Measurements from ENCODE around the gene STAG1.

STAG1 gene

DNA sequence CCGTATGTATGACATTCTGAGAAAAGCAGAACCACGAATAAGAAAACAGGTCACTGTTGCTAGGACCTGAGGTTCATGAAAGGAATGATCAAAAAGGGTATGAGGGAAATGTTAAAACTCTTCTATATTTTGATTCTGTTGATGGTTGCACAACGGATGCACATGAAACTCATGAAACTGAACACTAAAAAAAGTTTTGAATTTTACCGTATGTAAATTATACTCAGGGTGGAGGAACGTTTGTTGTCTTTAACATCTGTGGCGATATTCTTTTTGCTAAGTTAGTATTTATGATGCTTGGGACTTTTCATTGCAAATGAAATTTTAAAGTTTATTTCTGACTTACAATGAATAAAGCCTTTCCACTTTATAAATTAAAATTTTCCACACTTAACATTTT lies 55.4 kb downstream of the STAG1 start (continued):
- no peak for TF ChIP-seq ZNF707 (tag by site-specific recombination; IDR thresholded peaks at IDR 0.05)
- TF ChIP-seq, protein P1, sequence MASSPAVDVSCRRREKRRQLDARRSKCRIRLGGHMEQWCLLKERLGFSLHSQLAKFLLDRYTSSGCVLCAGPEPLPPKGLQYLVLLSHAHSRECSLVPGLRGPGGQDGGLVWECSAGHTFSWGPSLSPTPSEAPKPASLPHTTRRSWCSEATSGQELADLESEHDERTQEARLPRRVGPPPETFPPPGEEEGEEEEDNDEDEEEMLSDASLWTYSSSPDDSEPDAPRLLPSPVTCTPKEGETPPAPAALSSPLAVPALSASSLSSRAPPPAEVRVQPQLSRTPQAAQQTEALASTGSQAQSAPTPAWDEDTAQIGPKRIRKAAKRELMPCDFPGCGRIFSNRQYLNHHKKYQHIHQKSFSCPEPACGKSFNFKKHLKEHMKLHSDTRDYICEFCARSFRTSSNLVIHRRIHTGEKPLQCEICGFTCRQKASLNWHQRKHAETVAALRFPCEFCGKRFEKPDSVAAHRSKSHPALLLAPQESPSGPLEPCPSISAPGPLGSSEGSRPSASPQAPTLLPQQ (tag by site-specific recombination; IDR thresholded peaks at IDR 0.05): no peak
- TF ChIP-seq ZIC2 (tag by site-specific recombination; IDR thresholded peaks at IDR 0.05): no peak
- TF ChIP-seq ZNF544 (tag by site-specific recombination; IDR thresholded peaks at IDR 0.05): no peak

GRCh38 chr3:136694321-136694720 lies 57.9 kb downstream of the STAG1 start:
- H3K36me3 ChIP-seq (ENCODE audit: control insufficient read depth in 2 of 2, insufficient read depth in 1 of 2, low read length in 2 of 2): no peaks in the 10 kb centered on the region
- H3K4me1 ChIP-seq (ENCODE audit: control insufficient read depth, insufficient read depth, low read length): no peaks in the 10 kb centered on the region
- ChIA-PET POLR2A (no interaction called here), CTCF (interaction anchor here (0.5 to 0.7 kb wide), 3 partner anchors 38 to 117 kb away, joined by 4 read pairs; no protein-coding TSS in a partner anchor)
- H3K9me3 ChIP-seq (ENCODE audit: control insufficient read depth, insufficient read depth, low read depth, low read length): no peaks in the 10 kb centered on the region
- no peak overlapping the region for H3K4me3 ChIP-seq (ENCODE audit: low read depth, low read length)
- TF ChIP-seq ZNF654 (tag by site-specific recombination; IDR thresholded peaks at IDR 0.05; ENCODE audit: low read depth) (no peak), HIC1 (tag by site-specific recombination; IDR thresholded peaks at IDR 0.05) (no peak), ZXDB (tag by site-specific recombination; IDR thresholded peaks at IDR 0.05) (no peak), ZBTB48 (tag by site-specific recombination; IDR thresholded peaks at IDR 0.05) (no peak), GFI1B (tag by site-specific recombination; IDR thresholded peaks at IDR 0.05) (no peak), ZNF16 (tag by site-specific recombination; IDR thresholded peaks at IDR 0.05; ENCODE audit: low read depth) (no peak)
- TF ChIP-seq, protein P2, sequence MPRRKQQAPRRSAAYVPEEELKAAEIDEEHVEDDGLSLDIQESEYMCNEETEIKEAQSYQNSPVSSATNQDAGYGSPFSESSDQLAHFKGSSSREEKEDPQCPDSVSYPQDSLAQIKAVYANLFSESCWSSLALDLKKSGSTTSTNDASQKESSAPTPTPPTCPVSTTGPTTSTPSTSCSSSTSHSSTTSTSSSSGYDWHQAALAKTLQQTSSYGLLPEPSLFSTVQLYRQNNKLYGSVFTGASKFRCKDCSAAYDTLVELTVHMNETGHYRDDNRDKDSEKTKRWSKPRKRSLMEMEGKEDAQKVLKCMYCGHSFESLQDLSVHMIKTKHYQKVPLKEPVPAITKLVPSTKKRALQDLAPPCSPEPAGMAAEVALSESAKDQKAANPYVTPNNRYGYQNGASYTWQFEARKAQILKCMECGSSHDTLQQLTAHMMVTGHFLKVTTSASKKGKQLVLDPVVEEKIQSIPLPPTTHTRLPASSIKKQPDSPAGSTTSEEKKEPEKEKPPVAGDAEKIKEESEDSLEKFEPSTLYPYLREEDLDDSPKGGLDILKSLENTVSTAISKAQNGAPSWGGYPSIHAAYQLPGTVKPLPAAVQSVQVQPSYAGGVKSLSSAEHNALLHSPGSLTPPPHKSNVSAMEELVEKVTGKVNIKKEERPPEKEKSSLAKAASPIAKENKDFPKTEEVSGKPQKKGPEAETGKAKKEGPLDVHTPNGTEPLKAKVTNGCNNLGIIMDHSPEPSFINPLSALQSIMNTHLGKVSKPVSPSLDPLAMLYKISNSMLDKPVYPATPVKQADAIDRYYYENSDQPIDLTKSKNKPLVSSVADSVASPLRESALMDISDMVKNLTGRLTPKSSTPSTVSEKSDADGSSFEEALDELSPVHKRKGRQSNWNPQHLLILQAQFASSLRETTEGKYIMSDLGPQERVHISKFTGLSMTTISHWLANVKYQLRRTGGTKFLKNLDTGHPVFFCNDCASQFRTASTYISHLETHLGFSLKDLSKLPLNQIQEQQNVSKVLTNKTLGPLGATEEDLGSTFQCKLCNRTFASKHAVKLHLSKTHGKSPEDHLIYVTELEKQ (tag by site-specific recombination; IDR thresholded peaks at IDR 0.05; ENCODE audit: borderline replicate concordance): no peak
- no peak overlapping the region for H3K27ac ChIP-seq (ENCODE audit: extremely low read depth, low read depth, low read length)

DNA sequence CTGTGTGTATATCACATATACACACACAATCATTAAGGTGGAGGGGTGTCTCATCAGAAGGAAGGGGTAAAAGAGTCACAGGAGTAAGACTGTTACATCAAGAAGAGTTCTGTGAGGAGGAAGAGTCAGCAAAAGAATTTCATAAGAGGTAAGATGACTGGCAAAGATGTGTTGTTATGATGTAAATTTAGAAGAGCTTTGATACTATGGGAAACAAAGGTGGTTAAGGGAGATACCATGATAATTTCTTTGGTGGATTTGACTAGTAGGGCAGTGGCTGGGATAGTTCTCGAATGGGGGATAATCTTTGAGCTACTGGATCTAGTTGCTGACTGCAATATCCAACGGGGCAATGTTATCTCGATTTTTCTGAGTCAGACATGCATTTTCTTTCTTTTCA lies 61.6 kb downstream of the STAG1 start:
- Histone ChIP-seq H3K4me1 (ENCODE audit: control insufficient read depth, insufficient read depth, low read length) (no peaks in the 10 kb centered on the region), H3K4me3 (ENCODE audit: low read depth, low read length) (no peak overlapping the region), H3K9me3 (ENCODE audit: control insufficient read depth, insufficient read depth, low read depth, low read length) (no peaks in the 10 kb centered on the region), H3K27ac (ENCODE audit: extremely low read depth, low read depth, low read length) (no peak overlapping the region), H3K36me3 (ENCODE audit: control insufficient read depth in 2 of 2, insufficient read depth in 1 of 2, low read length in 2 of 2) (no peaks in the 10 kb centered on the region)
- TF ChIP-seq ZNF138 (tag by site-specific recombination; IDR thresholded peaks at IDR 0.05; ENCODE audit: borderline replicate concordance) (no peak), ZFHX2 (tag by site-specific recombination; conservative IDR thresholded peaks at IDR 0.05) (no peak), MEIS1 (CRISPR knock-in tag; IDR thresholded peaks at IDR 0.05; ENCODE audit: borderline replicate concordance) (no peak), ZNF518A (tag by site-specific recombination; conservative IDR thresholded peaks at IDR 0.05; ENCODE audit: low read depth) (no peak), SCRT2 (tag by site-specific recombination; IDR thresholded peaks at IDR 0.05) (no peak)
- POLR2A ChIA-PET: interaction anchor here (0.5 kb wide), 1 partner anchor 59 kb away, joined by 6 read pairs; no protein-coding TSS in a partner anchor
- CTCF ChIA-PET: no interaction called here
